ENCODE results near the gene RIPOR3. TPM values are rescaled to one million over a fixed set of nuclear protein-coding genes. Genes with fewer than 3 reads are reported as not detected.

The RIPOR3 gene
- total RNA-seq, 1 donor = 6.5 TPM

DNA sequence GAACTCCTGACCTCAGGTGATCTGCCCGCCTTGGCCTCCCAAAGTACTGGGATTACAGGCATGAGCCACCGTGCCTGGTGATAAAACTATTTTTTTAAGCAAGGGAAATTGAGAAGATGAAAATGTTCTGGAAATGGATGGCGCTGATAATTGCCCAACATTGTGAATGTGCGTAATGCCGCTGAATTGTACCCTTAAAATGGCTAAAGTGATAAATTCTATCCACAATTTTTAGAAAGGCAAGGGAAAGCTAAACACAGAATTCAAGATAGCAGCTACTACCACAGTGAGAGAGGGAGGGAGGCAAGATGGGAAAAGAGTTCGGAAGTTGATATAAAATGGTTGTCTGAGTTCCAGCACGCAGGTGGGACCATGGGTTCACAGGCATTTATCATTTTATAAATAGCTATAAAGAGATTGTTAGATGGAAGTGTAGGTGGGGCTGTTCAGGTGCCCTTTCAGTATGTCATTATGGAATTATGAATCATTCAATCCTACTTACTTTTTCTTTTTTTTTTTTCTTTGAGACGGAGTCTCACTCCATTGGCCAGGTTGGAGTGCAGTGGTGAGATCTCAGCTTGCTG is 8.3 kb downstream of the RIPOR3 start:
- TF ChIP-seq, protein P1, sequence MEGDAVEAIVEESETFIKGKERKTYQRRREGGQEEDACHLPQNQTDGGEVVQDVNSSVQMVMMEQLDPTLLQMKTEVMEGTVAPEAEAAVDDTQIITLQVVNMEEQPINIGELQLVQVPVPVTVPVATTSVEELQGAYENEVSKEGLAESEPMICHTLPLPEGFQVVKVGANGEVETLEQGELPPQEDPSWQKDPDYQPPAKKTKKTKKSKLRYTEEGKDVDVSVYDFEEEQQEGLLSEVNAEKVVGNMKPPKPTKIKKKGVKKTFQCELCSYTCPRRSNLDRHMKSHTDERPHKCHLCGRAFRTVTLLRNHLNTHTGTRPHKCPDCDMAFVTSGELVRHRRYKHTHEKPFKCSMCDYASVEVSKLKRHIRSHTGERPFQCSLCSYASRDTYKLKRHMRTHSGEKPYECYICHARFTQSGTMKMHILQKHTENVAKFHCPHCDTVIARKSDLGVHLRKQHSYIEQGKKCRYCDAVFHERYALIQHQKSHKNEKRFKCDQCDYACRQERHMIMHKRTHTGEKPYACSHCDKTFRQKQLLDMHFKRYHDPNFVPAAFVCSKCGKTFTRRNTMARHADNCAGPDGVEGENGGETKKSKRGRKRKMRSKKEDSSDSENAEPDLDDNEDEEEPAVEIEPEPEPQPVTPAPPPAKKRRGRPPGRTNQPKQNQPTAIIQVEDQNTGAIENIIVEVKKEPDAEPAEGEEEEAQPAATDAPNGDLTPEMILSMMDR (IDR thresholded peaks at IDR 0.05; ENCODE audit: insufficient read depth, low read length) = no peak
- H3K4me3 ChIP-seq (ENCODE audit: low read depth, low read length) = no peak overlapping the region
- no peak for DNase-seq (ENCODE audit: low read depth)

DNA sequence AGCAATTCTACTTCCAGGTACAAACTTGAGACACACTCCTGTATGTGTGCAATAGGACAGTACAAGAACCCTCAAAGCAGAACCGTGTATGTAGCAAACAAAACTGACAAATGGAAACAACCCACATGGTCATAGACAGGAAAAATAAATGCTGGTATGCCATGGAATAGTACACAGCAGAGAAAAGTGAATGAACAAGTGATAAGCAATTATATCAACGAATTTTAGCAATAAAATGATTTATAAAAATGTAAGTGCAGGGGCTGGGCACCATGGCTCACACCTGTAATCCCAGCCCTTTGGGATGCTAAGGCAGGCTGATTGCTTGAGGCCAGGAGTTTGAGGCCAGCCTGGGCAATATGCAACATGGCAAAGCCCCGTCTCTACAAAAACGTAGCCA is 9.3 kb downstream of the RIPOR3 start:
- TF ChIP-seq, protein P1 (IDR thresholded peaks at IDR 0.05; ENCODE audit: insufficient read depth, low read length) = no peak
- DNase-seq (ENCODE audit: low read depth) = no peak
- no peak overlapping the region for H3K4me3 ChIP-seq (ENCODE audit: low read depth, low read length)

DNA sequence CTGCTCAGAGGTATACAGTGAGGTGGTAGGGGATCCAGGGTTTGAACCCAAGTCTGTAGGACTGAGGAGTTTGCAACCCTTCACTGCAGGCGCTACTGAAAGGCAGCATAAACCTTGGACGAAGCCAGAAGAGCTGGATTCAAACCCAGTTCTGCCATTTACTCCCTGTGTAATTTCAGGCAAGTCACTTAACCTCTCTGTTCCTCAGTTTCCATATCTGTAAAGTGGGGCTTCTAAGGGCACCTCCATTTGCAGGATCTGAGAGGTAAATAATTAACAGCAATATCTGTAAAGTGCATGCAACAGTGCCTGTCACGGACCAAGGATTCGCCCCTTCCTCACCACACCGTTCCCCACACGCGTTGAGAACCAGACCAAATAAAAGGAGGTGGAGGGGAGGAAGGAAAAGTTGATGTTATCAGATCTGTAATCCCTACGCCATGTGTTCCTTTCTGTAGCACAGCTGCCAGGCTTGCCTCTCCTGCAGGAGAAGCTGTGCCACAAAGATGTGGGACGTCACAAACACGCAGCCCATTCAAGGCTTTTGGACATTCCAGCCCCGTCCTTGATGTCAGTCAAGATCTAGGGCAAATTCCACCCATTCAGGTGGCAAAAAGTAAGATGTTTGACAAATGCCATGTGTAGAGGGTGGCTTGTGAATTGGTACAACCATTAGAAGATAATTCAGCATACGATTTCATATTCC is 9.8 kb downstream of the RIPOR3 start:
- H3K4me3 ChIP-seq (ENCODE audit: low read depth, low read length) = no peak overlapping the region
- TF ChIP-seq, protein P1 (IDR thresholded peaks at IDR 0.05; ENCODE audit: insufficient read depth, low read length) = no peak
- no peak for DNase-seq (ENCODE audit: low read depth)

DNA sequence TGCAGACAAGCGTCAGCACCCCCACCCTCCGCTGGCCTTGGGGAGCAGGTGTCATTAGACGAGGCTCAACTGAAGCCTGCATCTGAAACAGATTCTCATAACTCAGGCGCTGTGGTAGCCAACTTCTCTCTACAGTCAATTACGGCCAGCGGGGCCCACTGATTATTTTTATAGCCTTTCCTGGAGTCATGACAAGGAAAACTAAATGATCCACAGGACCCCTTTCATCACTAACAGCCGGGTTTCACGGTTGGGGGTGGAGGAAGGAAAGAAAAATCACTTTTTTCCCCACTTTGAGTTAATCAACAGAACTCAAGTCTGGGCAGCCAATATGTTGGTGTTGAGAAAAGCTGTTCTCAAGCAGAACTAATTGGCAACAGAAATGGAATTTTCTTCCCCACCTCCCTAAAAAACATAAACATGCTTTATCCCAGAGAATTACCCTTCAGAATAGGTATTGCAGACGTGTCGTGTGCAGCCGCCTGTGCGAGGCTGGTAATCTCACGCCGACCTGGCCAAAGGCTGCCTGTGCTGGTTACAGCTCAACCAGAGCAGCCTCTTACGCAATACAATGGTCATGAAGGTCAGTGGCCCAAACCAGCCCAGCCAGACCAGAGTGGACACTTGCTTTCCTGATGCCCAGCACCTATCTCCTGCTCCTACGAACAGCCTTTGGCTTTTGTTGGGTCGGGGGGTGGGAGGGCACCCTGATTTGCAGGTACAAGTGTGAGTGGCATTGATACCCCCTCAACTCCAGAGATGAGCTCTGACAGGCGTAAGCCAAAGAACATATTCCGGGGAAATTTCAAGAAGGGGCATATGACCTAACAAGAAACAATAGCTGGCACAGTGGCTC is 11.0 kb downstream of the RIPOR3 start:
- H3K4me3 ChIP-seq (ENCODE audit: low read depth, low read length) = no peak overlapping the region
- TF ChIP-seq, protein P1 (IDR thresholded peaks at IDR 0.05; ENCODE audit: insufficient read depth, low read length) = no peak
- peak; percentile 27 for DNase-seq (ENCODE audit: low read depth)

DNA sequence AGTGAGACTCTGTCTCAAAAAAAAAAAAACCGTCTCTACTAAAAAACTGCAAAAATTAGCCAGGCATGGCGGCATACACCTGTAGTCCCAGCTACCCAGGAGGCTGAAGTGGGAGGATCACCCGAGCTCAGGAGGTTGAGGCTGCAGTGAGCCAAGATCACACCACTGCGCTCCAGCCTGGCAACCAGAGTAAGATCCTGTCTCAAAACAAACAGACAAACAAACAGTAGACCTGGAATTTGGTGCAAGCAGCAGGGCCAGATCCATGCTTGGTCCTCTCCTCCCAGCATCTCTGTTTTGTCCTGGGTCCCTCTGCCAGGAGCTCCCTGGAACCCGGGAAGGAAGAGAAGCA is 11.6 kb downstream of the RIPOR3 start:
- no peak overlapping the region for H3K4me3 ChIP-seq (ENCODE audit: low read depth, low read length)
- TF ChIP-seq, protein P1 (IDR thresholded peaks at IDR 0.05; ENCODE audit: insufficient read depth, low read length) = no peak
- DNase-seq (ENCODE audit: low read depth) = no peak

DNA sequence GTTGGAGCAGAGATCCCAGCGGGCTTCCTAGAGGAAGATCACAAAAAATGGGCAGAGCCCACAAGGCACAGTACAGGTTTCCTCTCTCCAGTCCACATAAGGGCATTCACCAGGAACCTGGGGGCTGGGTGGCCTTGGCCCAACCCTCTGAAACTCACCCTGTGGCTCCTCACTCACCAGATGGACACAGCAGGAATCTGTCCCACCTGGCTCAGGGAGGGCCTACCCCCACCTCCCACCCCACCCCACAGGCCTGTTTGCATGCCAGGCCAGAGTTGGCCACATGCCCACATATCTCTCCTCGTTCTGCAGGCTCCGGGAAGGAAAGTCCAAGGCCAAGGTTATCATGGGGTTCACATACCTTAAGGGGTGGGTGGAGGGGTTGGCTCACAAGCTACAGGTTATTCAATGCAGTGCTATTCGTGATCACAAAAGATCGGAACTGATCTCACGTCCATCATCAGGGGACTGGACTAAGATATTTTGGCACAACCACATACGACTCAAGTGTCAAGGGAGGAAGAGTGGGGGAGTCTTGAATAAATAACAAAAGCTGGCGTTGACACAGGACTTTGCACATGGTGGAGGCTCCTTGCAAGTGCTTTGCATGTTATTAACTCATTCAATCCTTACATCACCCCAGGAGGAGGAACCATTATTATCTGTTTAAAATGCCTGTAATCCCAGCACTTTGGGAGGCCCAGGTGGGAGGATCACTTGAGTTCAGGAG is 13.0 kb downstream of the RIPOR3 start:
- TF ChIP-seq, protein P1 (IDR thresholded peaks at IDR 0.05; ENCODE audit: insufficient read depth, low read length) = no peak
- DNase-seq (ENCODE audit: low read depth) = peak; percentile 49
- no peak overlapping the region for H3K4me3 ChIP-seq (ENCODE audit: low read depth, low read length)

All from fibroblast of the aortic adventitia (primary cell).